K562 (cell line): ENCODE results near the gene PRIM1. TPM values are rescaled to one million over a fixed set of nuclear protein-coding genes. Genes with fewer than 3 reads are reported as not detected.

Experiments used
- CBX1 ChIP-seq: sonication (generic); IDR thresholded peaks from 2 replicates; pipeline ENCODE4 v1.6.1; 2016; ENCODE audit warnings: antibody characterized with exemption, low read depth, mild to moderate bottlenecking
- EP300 ChIP-seq: IDR thresholded peaks from 2 replicates; pipeline ENCODE4 v1.6.1; 2012; ENCODE audit warnings: low read length, improper control_type of control experiment
- GTF2B ChIP-seq: IDR thresholded peaks from 2 replicates; pipeline ENCODE4 v1.6.1; 2011; ENCODE audit not compliant: insufficient read length; ENCODE audit errors: extremely low read depth
- HLTF ChIP-seq: fragments of 450-650 bp; IDR thresholded peaks from 2 replicates; pipeline ENCODE4 v1.6.1; 2016
- IFI16 ChIP-seq: fragments of 250-450 bp; sonication (Bioruptor Pico); IDR thresholded peaks from 2 replicates; pipeline ENCODE4 v2.1.2; 2022; ENCODE audit warnings: mild to moderate bottlenecking, inconsistent platforms
- KLF13 ChIP-seq: fragments of 450-650 bp; IDR thresholded peaks from 2 replicates; pipeline ENCODE4 v1.6.1; 2016; ENCODE audit warnings: missing genetic modification characterization, low read depth, mild to moderate bottlenecking, missing compliant biosample characterization, moderate library complexity, borderline replicate concordance
- MNT ChIP-seq, 2 experiments: fragments of 450-650 bp; conservative IDR thresholded peaks; 2 replicates each; pipeline ENCODE4 v1.6.1; 2017; ENCODE audit warnings: mild to moderate bottlenecking in 2 of 2, moderate library complexity in 2 of 2
- NCOA2 ChIP-seq, 2 experiments: fragments of 450-650 bp; IDR thresholded peaks; 2 replicates each; pipeline ENCODE4 v1.6.1; 2018; ENCODE audit warnings: mild to moderate bottlenecking in 2 of 2, moderate library complexity in 1 of 2; ENCODE audit not compliant: partially characterized antibody in 2 of 2
- NCOA6 ChIP-seq: fragments of 450-650 bp; IDR thresholded peaks from 2 replicates; pipeline ENCODE4 v1.6.1; 2017; ENCODE audit warnings: mild to moderate bottlenecking
- NFE2 ChIP-seq: IDR thresholded peaks from 2 replicates; pipeline ENCODE4 v1.6.1; 2014; ENCODE audit warnings: antibody characterized with exemption, low read depth
- PBX2 ChIP-seq, 2 experiments: IDR thresholded peaks in 1 of 2; conservative IDR thresholded peaks in 1 of 2; 2 replicates each; pipeline ENCODE4 v1.6.1; 2016; ENCODE audit warnings: low read depth in 2 of 2, mild to moderate bottlenecking in 1 of 2, missing compliant biosample characterization in 1 of 2, missing genetic modification characterization in 1 of 2, moderate library complexity in 1 of 2
- RBM17 ChIP-seq: fragments of 200-400 bp; formaldehyde crosslinking; IDR thresholded peaks from 2 replicates; pipeline ENCODE4 v1.6.1; 2017; ENCODE audit warnings: low read depth, mild to moderate bottlenecking, low read length, borderline replicate concordance
- ZBTB9 ChIP-seq: fragments of 450-650 bp; formaldehyde crosslinking; IDR thresholded peaks from 2 replicates; pipeline ENCODE4 v1.4.0; 2020; ENCODE audit warnings: mild to moderate bottlenecking, moderate library complexity
- ZNF184 ChIP-seq: sonication (generic); formaldehyde crosslinking; IDR thresholded peaks from 2 replicates; pipeline ENCODE4 v1.5.0; 2020; ENCODE audit warnings: missing genetic modification reagents
- ZNF639 ChIP-seq, 2 experiments: fragments of 200-800 bp in 1 of 2; sonication (Bioruptor generic) in 1 of 2; sonication (generic) in 1 of 2; formaldehyde crosslinking in 1 of 2; IDR thresholded peaks in 1 of 2; conservative IDR thresholded peaks in 1 of 2; 2 replicates each; pipeline versions ENCODE4 v1.5.0 to v1.6.1; 2016 to 2020; ENCODE audit warnings: missing compliant biosample characterization in 1 of 2, missing genetic modification characterization in 1 of 2, missing genetic modification reagents in 1 of 2
- ZNF699 ChIP-seq: fragments of 250-450 bp; sonication (Bioruptor Pico); IDR thresholded peaks from 2 replicates; pipeline ENCODE4 v1.8.0; 2021; ENCODE audit warnings: mild to moderate bottlenecking, moderate library complexity; ENCODE audit not compliant: insufficient replicate concordance
- ZNF766 ChIP-seq: fragments of 200-800 bp; sonication (Bioruptor generic); conservative IDR thresholded peaks from 2 replicates; pipeline ENCODE4 v1.6.1; 2016; ENCODE audit warnings: missing genetic modification characterization, missing compliant biosample characterization
- polyA plus RNA-seq, 8 experiments: library from polyadenylated mRNA; depleted of rRNA in 4 of 8; stranded (reverse) in 5 of 8; unstranded in 3 of 8; fragments of >200 nt; fragmentation: Nextera tagmentation in 2 of 8; fragmentation: Illumina TruSeq in 1 of 8; extraction: Ambion mirVana in 2 of 8; extraction: Trizol in 1 of 8; gene quantifications; 2 replicates each; pipeline versions ENCODE4 v1.2.1 to v1.2.3, GENCODE V29; 2011 to 2014; ENCODE audit warnings: inconsistent platforms in 1 of 8, missing spikeins in 1 of 8
- total RNA-seq, 7 experiments: library from RNA; depleted of rRNA in 6 of 7; stranded (reverse); fragments of >200 nt in 6 of 7; fragmentation: Illumina TruSeq in 2 of 7; extraction: Trizol in 2 of 7; gene quantifications; 2 replicates each; pipeline versions ENCODE4 v1.2.1 to v1.2.3, GENCODE V29; 2011 to 2021; ENCODE audit warnings: low replicate concordance in 1 of 7

The PRIM1 gene
- total and polyA plus RNA-seq, 9 of the 15 experiments (the other 6 are each of a cell fraction or from before 2014, with no cell fraction given) = 67.2 to 179 (median 140) TPM

GRCh38 chr12:56724972-56725722 is 27.0 kb downstream of the PRIM1 start, which contains the start of gene NACA (continued):
- TF ChIP-seq ZNF639 (CRISPR knock-in tag; conservative IDR thresholded peaks at IDR 0.05 in 1 of 2, IDR thresholded peaks at IDR 0.05 in 1 of 2) (peak in 1 of 2 experiments; percentile 90; a peak in 2 of 4 replicates), ZNF766 (CRISPR knock-in tag) (no peak), GTF2B (no peak), EP300 (peak; percentile 3; the same call in 1 of the 2 replicates), PBX2 (CRISPR knock-in tag; IDR thresholded peaks at IDR 0.05; ENCODE audit: low read depth) (peak; percentile 74), PBX2 (tag; conservative IDR thresholded peaks at IDR 0.05; ENCODE audit: low read depth) (peak; percentile 93), NCOA6 (no peak), ZNF699 (CRISPR knock-in tag) (no peak), RBM17 (no peak), IFI16 (CRISPR knock-in tag) (no peak), KLF13 (tag) (0 out of 2 replicates have a peak, but pooled peaks have one; percentile 5), HLTF (peak; percentile 20; the same call in 1 of the 2 replicates), NCOA2 (IDR thresholded peaks at IDR 0.05; ENCODE audit: partially characterized antibody in 2 of 2) (no peak), MNT (conservative IDR thresholded peaks at IDR 0.05) (peak; percentile 88 to 93), ZBTB9 (CRISPR knock-in tag) (peak; percentile 86; the same call in 1 of the 2 replicates), NFE2 (peak; percentile 41; the same call in 1 of the 2 replicates), CBX1 (peak; percentile 89), ZNF184 (CRISPR knock-in tag) (no peak)
